Measurements from ENCODE around the gene PHF19. TPM values are rescaled to one million over a fixed set of nuclear protein-coding genes. Genes with fewer than 3 reads are reported as not detected.

PHF19 gene
- total and polyA plus RNA-seq, 3 experiments from 2014 or later = 8.3 to 214 (median 206) TPM

GRCh38 chr9:120879446-120879845 lies 2.5 kb upstream of the PHF19 start:
- Mint-ChIP-seq H3K9me3 (no peaks in the 10 kb centered on the region), H3K4me1 (peaks cover 55 to 80% (median 80%) of the 10 kb centered on the region in 3 donors), H3K36me3 (peaks cover 0 to 10% (median 2%) of the 10 kb centered on the region in 3 donors), H3K27ac (peak overlapping the region; percentile 87 to 98 (median 94)), H3K4me3 (peak overlapping the region; percentile 86 to 99 (median 94)), H3K27me3 (no peaks in the 10 kb centered on the region)
- Histone ChIP-seq H3K4me1 (ENCODE audit: insufficient read depth, low read length) (peaks cover 74% of the 10 kb centered on the region), H3K4me3 (ENCODE audit: low read length) (no peak overlapping the region), H3K9me3 (ENCODE audit: low read length) (no peaks in the 10 kb centered on the region), H3K36me3 (ENCODE audit: insufficient read depth, low read length) (peaks cover under 1% of the 10 kb centered on the region), H3K27me3 (ENCODE audit: insufficient read depth, low read length, poor library complexity, severe bottlenecking) (no peaks in the 10 kb centered on the region), H3K27ac (ENCODE audit: low read depth, low read length) (no peak overlapping the region)
- ChIA-PET POLR2A (interaction anchor here (0.7 to 7.9 kb wide), 5 partner anchors 12 to 52 kb away, joined by 3 to 71 read pairs (median 4); no protein-coding TSS in a partner anchor), CTCF (interaction anchor here (0.6 to 19.5 kb wide), 5 partner anchors 9 to 49 kb away, joined by 3 to 363 read pairs (median 6); partner anchors contain the start of gene TRAF1)
- DNase-seq = peak in 1 of 5 donors; percentile 44

DNA sequence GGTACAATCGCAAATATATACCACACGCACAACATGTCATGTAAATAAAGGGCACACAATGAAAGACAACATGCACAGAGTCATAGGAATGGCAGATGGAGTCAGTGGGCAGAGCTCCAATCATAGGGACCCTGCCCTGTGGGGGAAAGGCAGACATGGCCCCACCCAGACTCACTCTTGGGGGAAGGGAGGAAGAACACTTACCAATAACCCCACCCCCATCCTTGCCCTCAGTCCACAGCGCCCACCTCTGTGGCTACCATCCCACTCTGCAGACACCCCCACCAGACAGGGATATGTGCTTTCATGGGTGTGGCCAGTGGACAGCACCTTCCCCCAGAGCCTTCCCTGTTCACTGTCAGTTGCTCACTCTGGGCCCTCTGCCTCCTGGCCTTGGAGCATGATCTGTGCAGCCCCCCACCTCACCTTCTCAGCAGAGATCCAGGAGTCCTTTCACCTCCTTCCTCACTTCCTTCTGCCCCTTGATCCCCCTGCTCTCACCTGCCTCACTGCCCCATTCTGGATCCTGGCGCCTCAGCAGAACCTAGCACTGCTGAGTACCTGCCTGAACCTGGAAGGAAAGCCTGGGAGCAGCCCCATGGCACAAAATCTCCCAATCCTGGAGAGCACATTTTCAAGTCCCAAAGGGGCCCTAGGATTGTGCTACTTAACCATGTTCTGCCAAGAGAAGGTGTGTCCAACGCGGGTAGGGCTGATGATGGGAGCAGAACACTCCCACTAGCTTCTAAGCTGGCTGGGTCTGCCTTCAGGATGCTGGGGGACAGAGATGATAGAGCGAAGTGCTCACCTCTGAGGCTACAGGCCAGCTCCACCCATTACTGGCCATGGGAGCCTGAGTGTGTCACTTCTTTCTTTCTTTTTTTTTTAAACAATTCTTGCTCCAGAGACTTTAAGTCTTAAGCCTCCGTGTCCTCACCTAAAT lies 1.5 kb upstream of the PHF19 start:
- peak in 1 of 5 donors; percentile 20 for DNase-seq
- peak overlapping the region; percentile 87 to 99 (median 94) for H3K27ac Mint-ChIP-seq
- POLR2A ChIA-PET = interaction anchor here (0.7 to 7.9 kb wide), 7 partner anchors 13 to 56 kb away, joined by 3 to 71 read pairs (median 6); no protein-coding TSS in a partner anchor
- no peaks in the 10 kb centered on the region for H3K27me3 ChIP-seq (ENCODE audit: insufficient read depth, low read length, poor library complexity, severe bottlenecking)
- H3K9me3 Mint-ChIP-seq = no peaks in the 10 kb centered on the region
- CTCF ChIA-PET = interaction anchor here (0.7 to 19.5 kb wide), 8 partner anchors 9 to 50 kb away, joined by 3 to 363 read pairs (median 4); partner anchors contain the start of gene TRAF1
- H3K4me1 Mint-ChIP-seq = peaks cover 54 to 81% (median 74%) of the 10 kb centered on the region in 3 donors
- H3K4me3 Mint-ChIP-seq = peak overlapping the region; percentile 86 to 99 (median 94)
- H3K4me1 ChIP-seq (ENCODE audit: insufficient read depth, low read length) = peaks cover 69% of the 10 kb centered on the region
- H3K27me3 Mint-ChIP-seq = peaks cover 0 to 2% of the 10 kb centered on the region in 2 donors
- H3K4me3 ChIP-seq (ENCODE audit: low read length) = peak overlapping the region; percentile 79
- H3K36me3 Mint-ChIP-seq = peaks cover 0 to 20% (median 0%) of the 10 kb centered on the region in 3 donors
- peak overlapping the region; percentile 87 for H3K27ac ChIP-seq (ENCODE audit: low read depth, low read length)
- H3K36me3 ChIP-seq (ENCODE audit: insufficient read depth, low read length) = peaks cover 10% of the 10 kb centered on the region
- no peaks in the 10 kb centered on the region for H3K9me3 ChIP-seq (ENCODE audit: low read length)

DNA sequence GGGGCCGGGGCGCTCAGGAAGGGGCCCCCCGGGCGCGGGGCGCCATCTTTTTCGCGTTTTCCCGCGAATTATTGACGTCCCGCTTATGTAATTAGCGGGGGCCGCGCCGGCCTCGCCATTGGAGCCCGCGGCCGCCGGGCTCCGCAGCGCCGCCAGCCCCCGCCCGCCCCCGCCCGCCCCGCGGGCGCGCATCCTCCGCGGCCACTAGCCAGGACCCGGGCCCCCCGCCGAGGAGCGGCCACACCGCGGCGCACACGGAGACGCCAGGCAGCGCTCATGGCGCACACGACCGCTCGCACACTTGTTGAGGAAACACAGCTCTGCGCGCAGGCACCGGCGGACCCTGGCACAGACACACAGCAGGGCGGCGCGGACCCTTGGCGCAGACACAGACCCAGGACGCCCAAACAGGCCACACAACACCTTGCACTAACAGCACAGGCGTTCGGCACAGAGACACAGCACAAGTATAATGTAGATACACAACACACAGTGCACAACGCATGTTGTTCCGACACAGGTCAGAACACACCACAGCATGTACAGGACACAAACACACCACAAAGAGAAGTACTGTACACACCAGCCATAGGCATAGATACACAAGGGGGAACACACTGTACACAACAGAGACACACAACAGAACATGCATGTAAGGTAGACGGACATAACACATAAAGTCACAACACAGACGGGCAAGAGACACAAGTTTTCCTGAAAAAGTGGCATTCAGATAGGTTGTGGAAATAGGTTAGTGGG lies 467 bp upstream of the PHF19 start:
- Mint-ChIP-seq H3K27ac (peak overlapping the region; percentile 87 to 99 (median 94)), H3K36me3 (peaks cover 0 to 28% (median 0%) of the 10 kb centered on the region in 3 donors), H3K4me1 (peaks cover 49 to 80% (median 73%) of the 10 kb centered on the region in 3 donors), H3K9me3 (no peaks in the 10 kb centered on the region), H3K27me3 (peaks cover 0 to 2% of the 10 kb centered on the region in 2 donors), H3K4me3 (peak overlapping the region; percentile 86 to 99 (median 94))
- peak; percentile 49 to 75 (median 62) for DNase-seq
- peaks cover 18% of the 10 kb centered on the region for H3K36me3 ChIP-seq (ENCODE audit: insufficient read depth, low read length)
- H3K4me1 ChIP-seq (ENCODE audit: insufficient read depth, low read length) = peaks cover 59% of the 10 kb centered on the region
- H3K27me3 ChIP-seq (ENCODE audit: insufficient read depth, low read length, poor library complexity, severe bottlenecking) = no peaks in the 10 kb centered on the region
- H3K27ac ChIP-seq (ENCODE audit: low read depth, low read length) = peak overlapping the region; percentile 87
- POLR2A ChIA-PET = interaction anchor here (0.5 to 7.9 kb wide), 8 partner anchors 9 to 54 kb away, joined by 3 to 71 read pairs (median 4); no protein-coding TSS in a partner anchor
- peak overlapping the region; percentile 79 for H3K4me3 ChIP-seq (ENCODE audit: low read length)
- H3K9me3 ChIP-seq (ENCODE audit: low read length) = no peaks in the 10 kb centered on the region
- CTCF ChIA-PET = interaction anchor here (0.6 to 19.5 kb wide), 8 partner anchors 8 to 51 kb away, joined by 3 to 363 read pairs (median 4); partner anchors contain the start of gene TRAF1

DNA sequence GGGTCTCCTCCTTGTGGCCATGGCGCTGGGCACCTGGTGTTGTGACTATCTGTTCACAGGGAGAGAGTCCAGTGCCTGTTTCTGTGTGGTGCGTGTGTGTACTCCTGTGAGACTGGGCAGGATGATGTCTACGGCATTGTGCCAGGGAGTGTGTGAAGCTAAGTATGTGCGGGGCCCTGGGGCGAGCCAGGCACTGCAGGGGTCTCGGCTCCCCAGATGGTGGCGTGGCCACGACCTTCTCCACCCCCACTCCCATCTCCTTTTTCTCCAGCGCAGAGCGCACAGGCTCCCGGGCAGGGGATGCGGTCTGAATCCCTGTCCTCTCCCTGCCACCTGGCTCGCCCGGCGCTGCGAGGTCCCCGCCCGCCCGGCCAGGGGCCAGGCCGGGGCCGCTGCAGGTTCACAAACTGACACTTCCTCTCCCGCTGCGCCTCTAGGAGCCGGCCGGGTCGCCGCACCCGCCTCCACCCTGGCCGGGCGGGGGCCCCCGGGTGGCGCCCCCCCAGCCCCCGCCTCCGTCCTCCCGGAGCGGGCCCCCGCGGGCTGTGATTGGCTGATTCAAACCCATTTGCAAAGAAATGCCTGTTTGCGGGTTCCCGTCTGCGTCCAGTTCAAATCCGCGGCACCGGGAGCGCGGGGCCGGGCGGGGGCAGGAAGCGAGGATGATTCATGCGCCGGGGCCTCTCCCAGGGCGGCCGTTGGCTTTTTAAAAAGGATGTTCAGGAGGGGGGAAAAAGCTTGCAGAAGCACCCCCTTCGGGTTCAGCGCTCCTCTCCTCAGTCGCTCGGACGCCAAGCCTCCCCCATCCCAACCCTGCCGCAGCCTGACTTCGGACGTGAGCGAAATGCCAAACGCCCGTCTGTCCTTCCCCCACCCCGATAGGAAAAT lies 790 bp downstream of the PHF19 start:
- ChIA-PET POLR2A (interaction anchor here (0.7 to 7.9 kb wide), 10 partner anchors 8 to 60 kb away, joined by 3 to 71 read pairs (median 6); no protein-coding TSS in a partner anchor), CTCF (interaction anchor here (0.6 to 19.5 kb wide), 7 partner anchors 9 to 53 kb away, joined by 3 to 363 read pairs (median 3); partner anchors contain the start of gene TRAF1)
- H3K27me3 Mint-ChIP-seq = peaks cover 0 to 2% of the 10 kb centered on the region in 2 donors
- no peaks in the 10 kb centered on the region for H3K9me3 Mint-ChIP-seq
- peaks cover 2 to 39% (median 3%) of the 10 kb centered on the region in 3 donors for H3K36me3 Mint-ChIP-seq
- peak overlapping the region; percentile 57 for H3K4me3 ChIP-seq (ENCODE audit: low read length)
- peak; percentile 64 to 88 (median 75) for DNase-seq
- H3K36me3 ChIP-seq (ENCODE audit: insufficient read depth, low read length) = peaks cover 22% of the 10 kb centered on the region
- H3K4me1 ChIP-seq (ENCODE audit: insufficient read depth, low read length) = peaks cover 46% of the 10 kb centered on the region
- peak overlapping the region; percentile 86 for H3K27ac ChIP-seq (ENCODE audit: low read depth, low read length)
- H3K27ac Mint-ChIP-seq = peak overlapping the region; percentile 66 to 99 (median 93)
- peaks cover 39 to 74% (median 61%) of the 10 kb centered on the region in 3 donors for H3K4me1 Mint-ChIP-seq
- no peaks in the 10 kb centered on the region for H3K27me3 ChIP-seq (ENCODE audit: insufficient read depth, low read length, poor library complexity, severe bottlenecking)
- H3K9me3 ChIP-seq (ENCODE audit: low read length) = no peaks in the 10 kb centered on the region
- H3K4me3 Mint-ChIP-seq = peak overlapping the region; percentile 63 to 93 (median 82)

DNA sequence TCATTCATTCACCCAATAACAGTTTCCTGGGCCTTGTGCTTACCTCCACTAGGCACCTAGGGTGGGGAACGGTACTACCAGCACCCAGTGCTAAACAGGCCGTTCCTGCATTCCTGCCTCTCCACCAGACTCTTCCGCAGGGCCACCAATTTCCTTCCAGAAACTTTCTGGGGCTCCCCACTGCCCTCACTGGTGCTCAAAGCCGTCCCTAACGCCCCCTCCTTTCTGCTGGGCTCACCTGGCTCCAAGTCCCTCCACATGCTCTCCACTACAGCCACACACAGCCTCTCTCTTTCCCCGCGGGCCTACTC lies 1.4 kb downstream of the PHF19 start:
- peak overlapping the region; percentile 66 to 99 (median 93) for H3K27ac Mint-ChIP-seq
- Histone ChIP-seq H3K9me3 (ENCODE audit: low read length) (no peaks in the 10 kb centered on the region), H3K4me1 (ENCODE audit: insufficient read depth, low read length) (peaks cover 42% of the 10 kb centered on the region), H3K27me3 (ENCODE audit: insufficient read depth, low read length, poor library complexity, severe bottlenecking) (no peaks in the 10 kb centered on the region), H3K4me3 (ENCODE audit: low read length) (peak overlapping the region; percentile 57), H3K27ac (ENCODE audit: low read depth, low read length) (peak overlapping the region; percentile 86), H3K36me3 (ENCODE audit: insufficient read depth, low read length) (peaks cover 22% of the 10 kb centered on the region)
- H3K9me3 Mint-ChIP-seq = no peaks in the 10 kb centered on the region
- H3K4me3 Mint-ChIP-seq = peak overlapping the region; percentile 63 to 82 (median 78)
- H3K27me3 Mint-ChIP-seq = peaks cover 0 to 2% of the 10 kb centered on the region in 2 donors
- ChIA-PET CTCF (interaction anchor here (0.6 to 19.5 kb wide), 7 partner anchors 8 to 53 kb away, joined by 3 to 363 read pairs (median 3); partner anchors contain the start of gene TRAF1), POLR2A (interaction anchor here (0.7 to 7.9 kb wide), 6 partner anchors 16 to 61 kb away, joined by 3 to 71 read pairs (median 6); no protein-coding TSS in a partner anchor)
- H3K4me1 Mint-ChIP-seq = peaks cover 38 to 72% (median 55%) of the 10 kb centered on the region in 3 donors
- DNase-seq = no peak
- peaks cover 2 to 42% (median 3%) of the 10 kb centered on the region in 3 donors for H3K36me3 Mint-ChIP-seq

DNA sequence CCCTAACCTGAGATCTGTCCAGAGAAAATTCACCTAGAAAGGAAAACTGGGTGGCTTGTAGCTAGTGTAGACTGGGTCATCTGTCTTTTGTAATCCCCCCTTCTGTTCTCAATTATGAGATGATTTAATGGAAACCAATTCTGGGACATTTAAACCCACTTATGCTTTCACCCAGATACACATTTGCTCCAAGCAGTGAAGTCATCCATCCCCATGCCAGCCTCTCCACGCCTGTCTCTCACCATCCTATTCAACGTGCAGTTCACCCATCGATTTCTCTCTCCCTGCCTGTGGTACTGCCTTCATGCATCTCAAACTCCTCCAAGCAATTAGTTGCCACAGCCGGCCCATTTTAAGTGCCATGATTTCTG lies 1.8 kb downstream of the PHF19 start:
- Mint-ChIP-seq H3K27me3 (peaks cover 0 to 2% of the 10 kb centered on the region in 2 donors), H3K36me3 (peaks cover 2 to 44% (median 3%) of the 10 kb centered on the region in 3 donors), H3K9me3 (no peaks in the 10 kb centered on the region), H3K27ac (peak overlapping the region; percentile 66 to 99 (median 93)), H3K4me3 (peak overlapping the region; percentile 63 to 82 (median 78)), H3K4me1 (peaks cover 38 to 68% (median 51%) of the 10 kb centered on the region in 3 donors)
- Histone ChIP-seq H3K27ac (ENCODE audit: low read depth, low read length) (peak overlapping the region; percentile 86), H3K4me3 (ENCODE audit: low read length) (peak overlapping the region; percentile 6), H3K27me3 (ENCODE audit: insufficient read depth, low read length, poor library complexity, severe bottlenecking) (no peaks in the 10 kb centered on the region), H3K36me3 (ENCODE audit: insufficient read depth, low read length) (peaks cover 22% of the 10 kb centered on the region), H3K9me3 (ENCODE audit: low read length) (no peaks in the 10 kb centered on the region), H3K4me1 (ENCODE audit: insufficient read depth, low read length) (peaks cover 37% of the 10 kb centered on the region)
- DNase-seq = peak in 1 of 5 donors; percentile 44
- CTCF ChIA-PET = interaction anchor here (1.0 to 19.5 kb wide), 5 partner anchors 14 to 54 kb away, joined by 3 to 363 read pairs (median 3); partner anchors contain the start of gene TRAF1
- POLR2A ChIA-PET = interaction anchor here (0.7 to 7.9 kb wide), 7 partner anchors 16 to 61 kb away, joined by 3 to 71 read pairs (median 5); no protein-coding TSS in a partner anchor
